ENCODE data around the gene HNRNPC.
"Not testable (repeated sequence)": the region's sequence is repeated elsewhere in the genome, so short reads cannot be mapped to it uniquely, and the experiment has no call there.

The HNRNPC gene

GRCh38 chr14:21268617-21269251, 508 bp downstream of the HNRNPC start:
- DNase-seq (ENCODE audit: low read depth) = no peak

DNA sequence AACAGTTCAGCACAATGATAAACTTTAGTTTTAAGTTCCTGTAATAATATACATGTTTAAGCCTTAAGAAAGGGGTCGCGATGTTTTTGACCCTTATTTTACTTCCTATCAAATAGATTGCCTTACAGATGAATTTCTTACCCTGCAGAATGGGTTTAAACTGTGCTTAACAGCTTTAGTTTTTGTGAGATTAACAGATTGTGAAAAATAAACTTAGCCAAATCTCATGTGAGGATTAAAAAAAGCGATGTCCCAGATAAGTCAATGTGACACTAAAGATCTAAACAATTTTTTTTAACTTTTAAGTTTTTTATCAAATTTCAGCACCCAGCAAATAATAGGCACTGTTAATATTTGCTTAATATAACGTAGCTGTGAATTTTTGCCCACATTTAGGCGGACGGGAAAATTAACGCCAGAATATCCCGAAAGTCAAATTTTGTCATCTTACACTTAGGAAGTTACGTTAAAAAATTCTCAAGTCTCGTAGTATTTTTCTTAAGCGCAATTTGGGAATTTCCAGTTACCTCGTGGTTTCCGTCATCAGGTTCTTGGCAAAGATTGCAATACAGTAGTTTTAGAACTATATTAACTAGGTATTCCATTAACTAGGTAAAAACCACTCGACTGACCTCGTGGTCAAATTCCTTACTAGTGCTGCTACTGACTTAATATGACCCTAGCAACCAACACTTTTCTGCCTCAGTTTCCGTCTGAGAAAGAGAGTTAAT, 1.2 kb downstream of the HNRNPC start:
- no peak for DNase-seq (ENCODE audit: low read depth)

- DNase-seq (ENCODE audit: low read depth) = no peak
These were observed 1.8 kb downstream of the HNRNPC start for GRCh38 chr14:21267431-21267845.

- DNase-seq (ENCODE audit: low read depth) = no peak
These were observed 5.0 kb downstream of the HNRNPC start for GRCh38 chr14:21264025-21264801.

- DNase-seq (ENCODE audit: low read depth) = no peak
These were observed 5.8 kb downstream of the HNRNPC start for GRCh38 chr14:21263284-21264024.

- DNase-seq (ENCODE audit: low read depth) = no peak
These were observed 6.8 kb downstream of the HNRNPC start for GRCh38 chr14:21262410-21262809.

- no peak for DNase-seq (ENCODE audit: low read depth)
These were observed 7.4 kb downstream of the HNRNPC start for GRCh38 chr14:21261824-21262223.

DNA sequence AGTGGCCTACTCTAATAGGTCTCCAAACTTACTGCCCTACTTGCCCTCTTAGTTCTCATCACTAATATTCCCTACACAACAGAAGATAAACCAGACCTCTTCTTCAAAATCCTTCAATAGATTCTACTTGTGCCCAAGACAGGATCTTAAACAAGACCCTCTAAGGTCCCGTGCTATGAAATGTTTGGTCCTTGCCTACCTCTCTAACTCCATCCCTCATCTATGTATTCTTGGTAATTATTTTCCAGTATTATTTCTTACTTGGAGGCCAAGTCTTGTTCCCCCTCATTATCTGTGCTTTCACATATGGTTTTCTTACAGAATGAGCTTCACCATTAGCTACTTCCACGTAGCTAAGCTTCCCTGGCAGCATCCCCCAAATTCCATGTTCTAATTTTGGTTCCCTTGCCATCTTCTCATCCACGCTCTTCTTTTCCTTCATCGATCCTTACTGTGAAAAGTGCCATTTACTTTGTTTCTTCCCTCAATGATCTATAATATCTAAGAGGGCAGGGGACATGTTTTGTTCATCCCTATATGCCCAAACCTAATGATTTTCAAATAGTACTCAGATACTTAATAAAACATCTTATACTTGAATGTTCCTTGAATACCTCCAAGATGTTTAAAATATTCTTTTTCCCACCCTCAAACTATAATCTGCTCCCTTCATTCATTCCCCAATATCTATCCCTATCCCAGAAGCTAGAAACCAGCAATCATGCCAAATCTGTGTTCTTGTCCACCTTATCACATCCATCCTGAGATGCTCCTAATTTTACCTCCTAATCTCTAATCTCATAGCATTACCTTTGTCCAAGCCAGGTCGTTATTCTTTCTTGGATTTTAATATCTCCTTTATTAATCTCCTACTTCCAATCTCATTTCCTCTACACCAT, 10.1 kb downstream of the HNRNPC start:
- DNase-seq (ENCODE audit: low read depth) = no peak

DNA sequence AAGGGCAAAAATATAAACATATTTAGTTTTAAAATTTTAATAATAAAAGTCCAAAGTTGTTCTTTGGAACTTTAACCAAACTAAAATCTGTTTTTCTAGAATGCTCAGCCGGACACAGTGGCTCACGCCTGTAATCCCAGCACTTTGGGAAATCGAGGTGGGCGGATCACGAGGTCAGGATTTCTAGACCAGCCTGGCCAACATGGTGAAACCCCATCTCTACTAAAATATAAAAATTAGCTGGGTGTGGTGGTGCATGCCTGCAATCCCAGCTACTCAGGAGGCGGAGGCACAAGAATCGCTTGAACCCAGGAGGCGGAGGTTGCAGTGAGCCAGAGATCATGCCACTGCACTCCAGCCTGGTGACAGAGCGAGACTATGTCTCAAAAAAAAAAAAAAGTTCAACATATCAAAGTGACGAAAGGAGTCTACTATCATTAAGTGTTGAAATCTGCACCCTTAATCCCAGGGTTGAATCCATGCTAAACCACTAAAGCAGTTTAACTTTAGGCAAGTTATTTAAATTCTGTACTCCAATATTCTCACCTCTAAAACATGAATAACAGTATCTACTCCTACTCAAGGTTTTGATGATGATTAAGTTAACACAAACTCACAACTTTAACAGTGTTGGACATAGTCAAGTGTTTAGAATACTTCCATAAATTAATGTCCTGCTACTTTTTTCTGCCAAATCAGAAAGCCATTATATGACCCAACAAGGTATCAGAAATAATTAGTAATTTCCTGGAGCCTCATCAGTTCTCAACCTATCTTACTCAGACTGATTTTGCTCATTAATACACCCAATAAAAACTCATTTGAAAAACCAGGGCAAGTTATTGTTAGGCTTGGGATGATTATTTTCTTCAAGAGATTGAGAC, 11.0 kb downstream of the HNRNPC start:
- DNase-seq (ENCODE audit: low read depth) = no peak

DNA sequence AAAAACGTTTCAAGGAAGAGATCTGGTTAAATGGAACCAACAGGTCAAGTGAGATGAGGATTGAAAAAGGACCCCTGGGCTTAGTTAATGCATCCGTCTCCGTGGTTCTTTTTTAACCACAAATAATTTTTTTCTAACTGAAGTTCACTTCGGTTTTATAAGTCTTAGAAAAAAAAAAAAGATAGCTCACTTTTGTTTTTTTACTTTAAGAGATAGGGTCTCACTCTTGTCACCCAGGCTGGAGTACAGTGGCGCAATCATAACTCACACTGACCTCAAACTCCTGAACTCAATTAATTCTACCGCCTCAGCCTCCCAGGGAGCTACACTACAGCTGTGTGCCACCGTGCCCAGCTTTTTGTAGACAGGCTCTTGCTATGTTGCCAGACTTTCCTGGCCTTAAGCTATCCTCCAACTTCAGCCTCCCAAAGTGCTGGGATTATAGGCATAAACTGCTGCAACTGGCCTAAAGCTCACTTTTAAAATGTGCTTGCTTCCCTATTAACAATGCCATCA, 11.8 kb downstream of the HNRNPC start:
- DNase-seq (ENCODE audit: low read depth) = no peak

DNA sequence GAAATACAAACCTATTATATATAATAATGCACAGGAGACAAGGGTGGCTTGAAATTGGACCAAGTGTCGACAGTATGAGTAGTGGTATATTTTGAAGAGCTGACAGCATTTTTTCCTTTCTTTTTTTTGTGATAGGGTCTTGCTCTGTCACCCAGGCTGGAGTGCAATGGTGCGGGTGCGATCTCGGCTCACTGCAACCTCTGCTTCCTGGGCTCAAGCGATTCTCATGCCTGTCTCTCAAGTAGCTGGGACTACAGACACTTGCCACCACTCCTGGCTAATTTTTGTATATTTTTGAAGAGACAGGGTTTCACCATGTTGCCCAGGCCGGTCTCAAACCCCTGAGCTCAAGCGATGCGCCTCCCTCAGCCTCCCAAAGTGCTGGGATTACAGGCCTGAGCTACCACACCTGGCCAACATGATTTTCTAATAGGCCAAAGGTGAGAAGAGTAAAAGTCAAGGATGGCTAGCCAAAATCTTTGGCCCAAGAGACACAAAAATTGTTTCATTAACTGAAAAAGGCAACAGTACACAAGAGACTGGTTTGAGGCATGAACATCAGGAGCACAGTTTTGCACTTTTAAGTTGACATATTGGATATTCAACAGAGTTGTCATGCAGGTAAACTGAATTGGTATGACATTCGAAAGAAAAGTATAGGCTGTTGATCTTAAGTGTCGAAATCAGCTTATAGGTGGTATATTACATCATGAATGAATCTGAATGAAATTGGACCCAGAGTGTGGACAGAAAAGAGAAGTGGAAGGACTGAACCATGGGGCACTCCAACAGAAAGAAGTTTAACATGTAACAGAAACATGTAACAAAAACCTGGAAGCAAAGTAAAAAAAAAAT, 12.5 kb downstream of the HNRNPC start:
- DNase-seq (ENCODE audit: low read depth) = no peak

DNA sequence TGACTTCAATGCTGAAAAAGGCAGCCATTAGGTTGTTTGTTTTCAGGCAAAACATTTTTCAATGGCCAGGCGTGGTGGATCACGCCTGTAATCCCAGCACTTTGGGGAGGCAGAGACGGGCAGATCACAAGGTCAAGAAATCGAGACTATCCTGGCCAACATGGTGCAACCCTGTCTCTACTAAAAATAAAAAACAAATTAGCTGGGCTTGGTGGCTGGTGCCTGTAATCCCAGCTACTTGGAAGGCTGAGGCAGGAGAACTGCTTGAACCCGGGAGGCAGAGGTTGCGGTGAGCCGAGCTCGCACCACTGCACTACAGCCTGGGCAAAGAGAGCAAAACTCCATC, 13.2 kb downstream of the HNRNPC start:
- DNase-seq (ENCODE audit: low read depth) = not testable (repeated sequence)

DNA sequence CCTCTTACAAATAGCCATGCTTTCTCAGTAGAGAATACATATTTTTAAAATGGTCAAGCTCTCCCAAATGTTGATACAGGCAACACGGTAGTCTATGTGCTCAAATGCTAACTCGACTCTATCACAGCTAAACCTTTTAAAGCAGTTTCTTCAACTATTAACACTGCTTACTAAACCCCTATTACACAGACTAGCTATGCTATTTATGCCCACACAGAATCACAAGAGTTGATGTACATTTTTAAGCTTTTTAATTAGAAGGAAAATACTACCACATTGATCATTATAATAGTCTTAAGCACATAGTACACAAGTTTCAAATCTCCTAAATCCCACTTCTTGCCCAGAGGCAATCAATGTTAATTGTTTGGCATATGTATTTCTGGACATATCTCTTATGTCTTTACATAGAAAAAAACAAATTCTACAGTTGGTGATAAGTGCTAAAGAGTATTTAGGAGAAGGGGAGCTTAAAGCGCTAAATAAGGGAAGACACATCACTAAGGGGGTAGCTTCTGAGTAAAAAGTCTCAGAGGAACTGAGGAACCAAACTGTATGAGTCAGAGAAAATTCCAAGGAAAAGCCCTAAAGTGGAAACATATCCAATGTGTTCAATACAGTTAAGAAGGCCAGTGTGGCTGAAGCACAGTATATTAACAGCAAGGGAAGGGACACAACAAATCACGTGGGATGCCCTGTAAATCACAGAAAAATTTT, 13.7 kb downstream of the HNRNPC start:
- no peak for DNase-seq (ENCODE audit: low read depth)

- DNase-seq (ENCODE audit: low read depth) = no peak
These were observed 17.1 kb downstream of the HNRNPC start for GRCh38 chr14:21252149-21252548.

DNA sequence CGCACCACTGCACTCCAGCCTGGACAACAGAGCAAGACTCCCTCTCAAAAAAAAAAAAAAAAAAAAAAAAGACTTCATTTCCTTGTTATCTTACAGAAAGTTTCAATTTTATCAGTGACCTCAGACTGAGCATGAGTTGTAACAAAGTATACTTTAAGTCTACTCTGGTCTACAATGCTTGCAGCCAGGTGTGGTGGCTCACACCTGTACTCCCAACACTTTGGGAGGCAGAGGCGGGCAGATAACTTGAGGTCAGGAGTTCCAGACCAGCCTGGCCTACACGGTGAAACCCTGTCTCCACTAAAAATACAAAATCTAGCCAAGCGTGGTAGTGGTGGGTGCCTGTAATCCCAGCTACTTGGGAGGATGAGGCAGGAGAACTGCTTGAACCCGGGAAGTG, 18.0 kb downstream of the HNRNPC start:
- no peak for DNase-seq (ENCODE audit: low read depth)

- DNase-seq (ENCODE audit: low read depth) = no peak
These were observed 20.4 kb downstream of the HNRNPC start for GRCh38 chr14:21248739-21249411.

DNA sequence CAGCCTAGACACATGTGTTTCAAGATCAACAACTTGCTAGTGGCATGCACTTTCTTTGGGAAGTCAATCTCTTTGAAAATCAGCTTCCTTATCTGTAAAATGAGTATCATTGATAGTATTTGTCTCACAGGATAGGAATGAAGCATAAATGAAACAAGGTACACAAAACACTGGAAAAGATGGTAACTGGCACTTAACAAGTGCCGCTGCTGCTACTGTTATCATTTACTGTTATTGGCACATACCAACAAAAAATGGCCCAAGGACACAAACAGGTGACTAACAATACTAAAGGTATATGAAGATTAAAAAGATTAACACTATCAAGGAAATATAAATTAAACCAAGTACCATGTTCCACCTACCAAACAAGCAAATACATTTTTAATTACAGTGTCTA, 20.9 kb downstream of the HNRNPC start:
- DNase-seq (ENCODE audit: low read depth) = no peak

- no peak for DNase-seq (ENCODE audit: low read depth)
These were observed 23.4 kb downstream of the HNRNPC start for GRCh38 chr14:21245813-21246212.

All from stimulated activated CD8-positive, alpha-beta memory T cell treated with anti-CD3 and anti-CD28 coated beads, Interleukin-7, amount 100 ng/mL, for 24 hours (primary cell).